HG02798 (cell line): Measurements from ENCODE around the gene MYL3.
A peak's percentile ranks its signal among the peaks of the same experiment; 100 is the strongest.

ENCODE experiments used
- ATAC-seq: cut with Tn5 transposase; IDR thresholded peaks from one replicate; pipeline ENCODE4 v1.9.1; 2021; ENCODE audit warnings: mild to moderate bottlenecking; ENCODE audit not compliant: unreplicated experiment, poor library complexity

MYL3 gene

DNA sequence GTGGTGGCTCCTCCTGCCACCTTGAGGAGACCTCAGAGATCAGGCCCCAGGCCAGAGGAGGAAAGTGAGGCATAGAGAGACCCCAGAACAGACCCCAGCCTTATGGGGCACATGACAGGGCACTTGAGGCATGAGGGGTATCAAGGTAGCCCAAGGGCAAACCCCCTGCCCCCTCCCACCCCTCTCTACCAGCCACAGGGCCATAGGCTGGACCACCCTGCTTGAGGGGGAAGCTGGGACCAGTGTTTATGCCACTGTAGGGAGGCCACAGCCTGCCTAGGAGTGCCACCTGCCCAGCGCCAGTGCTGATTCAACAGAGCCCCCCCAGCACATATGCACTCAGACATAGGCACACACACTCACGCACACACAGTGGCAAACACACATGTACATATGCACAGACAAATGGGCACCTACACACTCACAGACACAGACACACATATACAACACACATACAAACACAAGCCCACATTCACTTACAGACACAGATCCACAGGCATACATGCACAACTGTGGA, 10.3 kb downstream of the MYL3 start:
- ATAC-seq = no peak

DNA sequence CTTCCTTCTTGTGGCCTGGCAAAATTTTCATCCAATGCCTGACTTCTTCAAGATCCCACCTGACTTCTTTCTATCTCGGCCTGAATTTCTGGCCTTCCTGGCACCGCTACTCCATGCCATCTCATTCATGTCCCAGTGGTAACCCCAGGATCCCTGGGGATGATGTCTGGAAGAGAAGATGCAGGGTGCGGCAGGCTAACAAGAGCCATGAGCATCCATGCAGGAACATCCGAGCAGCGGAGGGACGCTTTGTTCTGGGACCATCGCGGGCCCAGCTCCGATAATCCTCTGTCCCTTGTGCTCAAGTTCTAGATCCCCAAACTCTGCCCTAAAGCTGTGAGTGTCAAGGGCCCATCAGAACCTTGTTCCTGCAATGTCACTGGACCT, 10.9 kb downstream of the MYL3 start:
- ATAC-seq = no peak

DNA sequence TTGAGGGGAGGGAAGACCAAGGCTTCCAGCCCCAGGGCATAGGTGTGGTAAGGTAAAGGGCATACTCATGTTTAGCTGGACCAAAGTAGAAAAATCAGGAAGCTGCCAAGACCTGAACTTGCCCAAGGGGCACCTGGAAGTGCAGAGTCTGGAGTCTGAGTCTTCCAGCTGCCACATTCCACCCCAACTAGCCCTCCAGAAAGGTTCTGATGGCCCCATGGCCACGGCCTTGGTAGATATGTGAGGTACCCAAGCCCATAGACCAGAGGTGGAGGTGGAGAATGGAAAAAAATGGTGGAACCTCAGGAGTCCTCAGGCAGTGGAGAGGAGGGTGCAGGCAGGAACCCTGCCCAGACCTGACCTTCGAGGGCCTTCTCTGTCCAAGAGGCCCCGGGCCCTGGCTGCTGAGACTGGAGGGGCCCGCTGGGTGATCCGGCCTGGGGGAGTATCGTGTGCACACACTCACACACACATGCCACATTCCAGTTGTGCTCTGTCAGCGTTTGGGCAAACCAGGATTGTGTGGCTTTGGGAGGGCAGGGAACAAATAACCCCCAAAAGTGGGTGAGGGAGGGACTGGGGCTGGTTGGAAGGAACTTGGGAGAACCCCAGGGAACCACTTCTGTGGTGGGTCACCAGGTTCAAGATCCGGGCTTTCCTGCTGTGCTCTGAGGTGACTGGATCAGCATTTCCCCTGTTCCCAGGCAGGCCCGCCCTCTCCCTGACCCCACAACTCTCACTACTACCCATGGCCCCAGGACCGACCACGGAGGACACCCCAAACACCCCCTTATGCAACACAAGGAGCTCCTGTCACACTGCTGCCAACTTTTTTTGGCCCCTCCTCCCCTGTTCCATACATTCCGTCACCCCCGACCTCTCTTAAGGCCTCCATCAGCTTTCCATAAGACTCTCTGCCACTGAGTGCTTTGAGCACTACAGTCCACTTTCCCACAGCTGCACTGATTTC, 11.6 kb downstream of the MYL3 start:
- no peak for ATAC-seq

DNA sequence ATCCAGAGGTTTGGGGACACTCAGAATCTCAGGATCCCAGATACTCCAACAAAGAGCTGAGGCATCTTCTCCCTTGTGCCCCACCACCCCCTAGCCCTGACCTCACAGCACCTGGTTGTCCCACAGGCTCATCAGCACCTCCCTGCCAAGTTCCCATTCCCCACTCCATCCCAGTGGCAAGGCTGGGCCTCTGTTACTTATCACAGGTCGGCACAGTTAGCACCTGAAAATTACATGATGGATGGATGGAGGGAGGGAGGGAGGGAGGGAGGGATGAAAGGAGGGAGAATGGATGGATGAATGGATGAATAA, 12.8 kb downstream of the MYL3 start:
- no peak for ATAC-seq

DNA sequence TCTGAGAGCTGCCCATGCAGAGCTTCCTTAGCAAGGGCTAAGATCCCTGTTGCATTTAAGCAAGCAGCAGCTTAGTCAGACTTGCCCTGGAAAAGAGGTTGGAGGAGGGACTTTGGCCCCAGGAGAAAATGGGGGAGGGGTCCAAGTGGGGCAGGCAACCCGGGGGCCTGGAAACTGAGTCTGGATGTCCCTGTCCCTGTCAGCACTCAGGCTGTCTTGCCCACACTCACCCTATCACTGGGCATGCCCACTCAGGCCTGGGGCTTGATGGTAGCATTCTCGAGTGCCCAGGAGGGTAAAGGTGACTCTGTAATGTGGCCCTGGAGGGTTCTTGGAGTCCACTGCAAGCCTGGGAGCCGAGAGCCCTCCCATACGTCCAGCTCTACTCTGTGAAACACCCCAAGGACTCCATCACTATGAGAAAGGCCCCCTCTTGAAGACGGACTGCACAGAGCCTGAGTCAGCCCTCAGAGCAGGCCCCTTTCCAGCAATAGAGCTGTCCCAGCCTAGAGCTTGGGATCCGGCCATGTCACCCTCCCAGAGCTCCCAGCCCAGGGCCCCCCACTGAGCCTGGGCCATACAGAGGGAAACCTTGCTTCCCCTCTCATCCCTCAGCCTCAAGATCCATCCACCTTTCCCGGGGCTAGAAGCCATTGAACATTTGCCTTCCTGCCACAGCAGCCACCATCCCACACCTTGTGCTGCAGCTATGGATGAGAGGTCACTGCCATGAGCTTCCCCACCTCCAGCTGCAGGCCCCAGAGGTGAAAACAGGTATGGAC, 13.4 kb downstream of the MYL3 start:
- no peak for ATAC-seq

DNA sequence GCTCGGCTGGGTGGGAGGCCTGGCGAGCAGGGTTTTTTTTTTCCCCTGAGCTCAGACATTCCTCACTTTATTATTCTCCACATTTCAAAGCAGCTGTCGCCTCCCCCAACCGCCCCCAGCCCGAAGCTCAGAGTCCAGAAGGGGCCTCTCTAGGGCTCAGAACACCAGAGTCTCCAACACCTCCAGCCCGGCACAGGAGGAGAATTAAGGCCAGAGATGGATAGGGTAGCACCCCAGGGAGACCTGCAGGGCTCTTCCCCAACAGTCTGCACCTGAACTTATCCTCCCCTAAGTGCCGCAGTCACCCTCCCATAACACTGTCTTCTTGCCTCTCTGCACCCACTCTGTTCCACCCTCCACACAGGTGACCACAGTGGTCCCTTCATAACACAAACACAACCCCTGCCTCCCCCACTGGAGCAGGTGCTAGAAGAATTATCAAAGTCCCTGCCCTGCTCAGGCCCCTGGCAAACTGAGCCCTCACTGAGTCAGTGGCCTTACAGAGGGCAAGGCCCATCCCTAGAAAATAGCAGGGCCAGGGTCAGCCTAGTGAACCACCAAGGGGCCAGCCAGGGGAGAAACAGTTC, 14.1 kb downstream of the MYL3 start:
- ATAC-seq = no peak

DNA sequence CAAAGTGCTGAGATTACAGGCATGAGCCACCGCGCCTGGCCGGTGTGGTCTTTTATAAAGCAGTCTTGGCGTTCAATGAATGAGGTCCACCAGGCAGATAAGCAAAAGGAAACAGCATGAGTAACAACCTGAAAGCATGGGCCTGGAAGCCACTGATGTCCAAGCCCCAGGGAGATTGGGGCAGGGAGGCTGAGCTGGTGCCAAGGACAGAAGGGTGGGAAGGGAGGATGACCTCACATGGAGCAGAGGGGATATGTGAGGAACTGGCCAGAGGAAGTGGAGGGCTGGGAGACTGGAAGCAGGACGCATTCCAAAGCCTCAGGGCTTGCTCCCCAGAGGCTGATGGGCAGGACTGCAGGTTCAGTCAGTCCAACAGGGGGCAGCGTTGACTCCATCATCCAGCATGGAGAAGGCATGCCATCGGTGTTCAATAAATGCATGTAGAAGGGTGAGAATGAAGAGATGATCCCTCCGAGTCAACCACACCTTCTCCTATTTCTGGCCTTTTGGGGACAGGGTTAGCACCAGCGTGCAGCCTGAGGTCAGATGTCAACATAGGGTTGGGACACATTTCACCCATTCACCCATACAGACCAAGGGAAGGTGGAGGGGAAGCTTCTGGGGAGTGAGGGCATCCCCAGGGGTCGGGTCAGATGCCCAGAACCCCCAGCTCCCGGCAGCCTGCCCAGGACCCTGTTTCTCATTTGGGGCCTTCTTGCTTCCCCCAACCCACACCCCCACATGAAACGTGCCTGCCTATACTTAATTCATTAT, 14.8 kb downstream of the MYL3 start:
- ATAC-seq = no peak

DNA sequence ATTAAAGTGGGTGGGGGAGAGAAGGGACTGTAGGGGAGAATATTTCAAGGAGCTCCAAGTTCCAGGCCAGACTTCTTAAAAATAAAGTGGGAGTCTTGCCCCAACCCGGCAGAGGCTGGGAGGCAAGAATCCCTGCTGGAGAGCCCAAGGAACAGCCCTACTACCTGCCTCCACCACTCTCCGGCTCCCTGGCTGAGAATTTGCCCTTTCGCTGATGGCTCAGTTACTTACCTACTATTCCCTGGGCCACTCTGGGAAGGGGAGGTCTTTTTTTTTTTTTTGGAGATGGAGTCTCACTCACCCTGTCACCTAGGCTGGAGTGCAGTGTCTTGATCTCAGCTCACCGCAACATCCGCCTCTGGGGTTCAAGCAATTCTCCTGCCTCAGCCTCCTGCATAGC, 15.5 kb downstream of the MYL3 start:
- ATAC-seq = no peak

DNA sequence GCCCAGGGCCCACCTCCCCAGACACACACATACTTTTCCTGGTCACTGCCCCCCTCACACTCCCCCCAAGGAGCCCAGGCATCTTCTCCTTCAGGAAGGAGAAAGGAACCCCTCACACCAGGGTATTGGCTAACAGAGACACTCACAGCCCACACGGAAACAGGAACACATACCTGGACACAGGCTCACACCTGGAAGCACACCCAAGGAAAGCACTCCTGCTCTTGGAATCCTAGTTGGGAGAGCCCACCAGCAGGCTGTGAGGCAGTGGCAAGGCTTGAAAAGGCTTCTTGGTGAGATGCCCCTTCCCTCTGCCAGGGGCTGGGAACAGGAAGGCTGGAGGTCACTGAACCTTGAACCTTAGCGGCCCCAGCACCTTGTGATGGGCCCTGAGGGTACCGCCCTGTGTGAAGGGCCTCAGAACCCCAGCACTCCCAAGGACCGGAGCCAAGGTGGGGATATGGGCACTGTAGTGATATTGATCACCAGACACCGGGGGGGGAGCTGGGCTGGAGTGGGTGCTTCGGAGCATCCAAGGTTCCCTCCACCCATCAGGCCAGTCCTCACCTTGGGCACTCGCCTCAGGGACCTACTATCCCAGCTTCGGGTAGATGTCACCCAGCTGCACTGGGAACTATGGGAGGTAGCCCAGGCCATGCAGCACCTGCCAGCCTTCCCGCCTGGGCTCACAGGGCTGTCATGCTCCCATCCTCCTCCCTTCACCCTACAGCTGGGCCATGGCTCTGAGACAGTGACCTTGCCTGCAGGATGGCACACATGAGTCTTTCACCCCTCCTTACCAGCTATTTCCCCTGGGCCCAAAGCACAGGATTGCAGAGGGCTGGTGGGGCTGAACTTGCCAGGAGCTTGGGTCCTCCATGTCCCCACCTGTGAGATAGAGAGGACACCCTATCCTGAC, 16.4 kb downstream of the MYL3 start:
- no peak for ATAC-seq

DNA sequence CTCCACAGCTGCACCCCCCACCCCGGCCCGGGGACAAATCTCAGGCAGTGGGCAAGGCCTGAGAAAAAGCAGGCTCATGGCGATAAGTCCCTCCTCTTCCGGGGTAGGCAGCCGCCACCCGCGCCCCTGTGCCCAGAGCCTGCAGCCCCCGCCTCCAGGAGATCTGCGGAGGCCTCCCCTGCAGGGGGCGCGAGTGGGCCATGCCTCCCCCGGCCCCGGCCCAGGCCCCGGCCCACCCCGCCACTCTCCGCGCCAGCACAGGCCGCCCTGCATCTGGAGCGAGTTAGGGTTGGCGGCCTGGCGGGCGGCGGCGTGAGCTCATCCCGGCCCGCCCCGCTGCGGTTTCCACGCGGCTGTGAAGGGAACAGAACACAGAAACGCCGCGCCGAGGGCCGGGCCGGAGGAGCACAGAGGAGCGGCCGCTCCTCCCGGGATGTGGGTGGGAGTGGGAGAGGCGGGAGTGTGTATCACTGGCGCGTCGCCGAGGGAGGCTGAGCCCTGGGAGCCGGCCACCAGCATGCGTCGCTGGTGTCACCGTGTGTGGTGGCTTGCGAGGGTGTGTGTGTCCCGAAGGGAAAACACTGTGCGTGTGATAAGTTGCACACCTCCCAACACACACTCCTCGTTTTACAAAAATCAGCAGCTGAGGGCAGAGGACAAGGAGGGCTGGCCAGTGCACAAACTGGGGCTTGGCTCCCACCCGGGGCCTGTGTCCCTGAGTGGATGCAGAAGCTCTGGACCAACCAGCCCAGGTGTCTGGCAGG, 17.2 kb downstream of the MYL3 start:
- ATAC-seq = peak; percentile 78

DNA sequence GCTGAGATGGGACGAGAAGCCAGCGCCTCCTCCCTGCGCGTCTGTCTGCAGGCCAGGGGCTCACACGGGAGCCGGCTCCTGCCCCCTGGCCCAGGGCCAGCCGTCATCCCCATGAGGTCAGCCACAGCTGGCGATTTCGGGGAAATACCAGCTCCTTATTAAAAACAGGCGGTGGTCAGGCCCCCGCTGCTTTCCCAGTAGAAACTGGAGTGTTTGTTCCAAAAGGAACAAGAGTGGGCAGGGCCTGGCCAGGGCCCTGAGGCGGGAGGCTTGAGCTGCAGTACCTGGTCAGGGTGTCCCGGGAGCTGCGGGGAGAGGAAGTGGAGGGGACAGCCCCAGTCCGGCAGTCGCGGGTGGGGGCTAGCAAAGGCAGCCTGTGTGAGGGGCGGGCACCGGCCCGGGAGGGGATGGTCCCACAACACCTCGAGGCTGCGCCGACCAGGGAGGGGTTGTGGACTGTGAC, 17.8 kb downstream of the MYL3 start:
- ATAC-seq = peak; percentile 48

DNA sequence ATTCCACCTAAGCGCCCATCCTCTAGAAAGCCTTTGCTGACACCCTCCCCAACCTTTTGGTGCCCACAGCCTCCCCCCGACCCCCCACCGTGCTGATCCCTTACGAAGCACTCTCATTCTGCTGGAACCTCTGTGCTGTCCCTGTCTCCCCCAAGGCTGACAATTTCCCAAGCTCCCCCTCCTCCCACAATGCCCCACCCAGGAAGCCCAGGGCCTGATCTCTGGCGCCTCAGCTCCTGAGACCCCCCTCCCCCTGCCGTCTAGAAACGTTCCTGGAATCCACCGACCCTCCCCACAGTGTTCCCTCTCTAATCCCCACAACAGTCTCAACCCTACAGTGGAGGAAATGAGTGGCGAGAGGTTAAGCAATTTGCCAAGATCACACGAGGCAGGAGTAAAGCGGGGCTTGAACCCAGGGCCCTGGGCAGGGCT, 18.3 kb downstream of the MYL3 start:
- no peak for ATAC-seq

DNA sequence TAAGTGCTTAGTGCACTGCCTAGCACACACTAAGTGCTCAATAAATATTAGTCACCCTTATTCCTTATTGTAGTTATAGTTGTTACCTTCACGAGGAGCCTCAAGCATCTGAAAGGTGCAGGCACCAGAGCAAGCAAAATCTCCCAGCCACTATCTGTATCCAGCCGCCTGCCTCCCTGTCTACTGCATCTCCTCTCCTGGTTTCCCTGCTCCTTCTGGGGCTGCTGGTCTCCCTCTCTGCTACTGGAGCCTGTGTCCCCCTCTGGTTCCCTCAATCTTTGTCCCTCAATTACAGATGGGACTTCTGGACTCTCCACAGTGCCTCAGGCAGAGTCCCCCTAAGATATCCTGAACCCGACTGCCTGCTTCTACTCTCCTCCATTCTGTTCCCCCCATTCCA, 18.8 kb downstream of the MYL3 start:
- ATAC-seq = no peak

DNA sequence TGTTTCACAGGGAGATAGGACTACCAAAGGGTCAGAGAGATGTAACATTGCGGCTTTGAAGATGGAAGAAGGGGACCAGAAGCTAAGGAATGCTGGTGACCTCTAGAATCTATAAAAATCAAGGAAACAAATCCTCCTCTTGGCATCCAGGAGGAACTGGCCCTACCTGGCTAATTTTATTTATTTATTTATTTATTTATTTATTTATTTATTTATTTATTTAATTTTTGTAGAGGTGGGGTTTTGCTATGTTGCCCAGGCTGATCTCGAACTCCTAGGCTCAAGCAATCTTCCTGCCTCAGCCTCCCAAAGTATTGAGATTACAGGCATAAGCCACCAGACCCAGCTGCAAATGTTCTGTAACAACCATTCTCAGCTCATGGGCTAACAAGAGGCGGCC, 19.7 kb downstream of the MYL3 start:
- ATAC-seq = no peak

DNA sequence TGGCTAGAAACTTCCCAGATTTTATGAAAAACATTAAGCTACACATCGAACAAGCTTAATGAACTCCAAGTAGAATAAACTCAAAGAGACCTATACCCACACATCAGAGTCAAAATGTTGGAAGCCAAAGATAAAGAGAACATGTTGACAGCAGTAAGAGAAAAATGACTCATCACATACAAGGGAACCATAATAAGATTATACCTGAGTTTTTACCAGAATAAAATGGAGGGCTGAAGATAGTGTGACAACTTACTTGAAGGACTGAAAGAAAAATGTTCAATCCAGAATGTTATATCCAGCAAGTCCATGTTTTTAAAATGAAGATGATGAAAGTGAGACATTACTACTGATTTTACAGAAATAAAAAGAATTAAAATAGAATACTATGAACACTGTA, 22.8 kb downstream of the MYL3 start:
- no peak for ATAC-seq

DNA sequence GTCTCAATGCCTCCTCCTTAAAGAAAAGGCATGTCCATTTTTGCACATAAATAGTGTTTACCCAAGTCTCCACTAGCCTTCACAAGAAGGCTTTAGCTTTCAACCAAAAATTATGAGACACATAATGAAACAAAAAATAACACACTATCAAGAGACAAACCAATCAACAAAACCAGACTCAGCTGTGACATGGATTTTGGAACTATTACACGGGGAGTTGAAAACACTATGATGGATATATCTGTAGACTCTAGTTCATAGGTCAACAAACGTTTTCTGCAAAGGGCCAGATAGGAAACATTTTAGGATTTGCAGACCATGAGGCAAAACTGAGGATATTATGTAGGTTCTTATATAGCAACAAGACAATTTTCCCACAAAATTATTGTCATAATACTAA, 24.9 kb downstream of the MYL3 start:
- no peak for ATAC-seq

DNA sequence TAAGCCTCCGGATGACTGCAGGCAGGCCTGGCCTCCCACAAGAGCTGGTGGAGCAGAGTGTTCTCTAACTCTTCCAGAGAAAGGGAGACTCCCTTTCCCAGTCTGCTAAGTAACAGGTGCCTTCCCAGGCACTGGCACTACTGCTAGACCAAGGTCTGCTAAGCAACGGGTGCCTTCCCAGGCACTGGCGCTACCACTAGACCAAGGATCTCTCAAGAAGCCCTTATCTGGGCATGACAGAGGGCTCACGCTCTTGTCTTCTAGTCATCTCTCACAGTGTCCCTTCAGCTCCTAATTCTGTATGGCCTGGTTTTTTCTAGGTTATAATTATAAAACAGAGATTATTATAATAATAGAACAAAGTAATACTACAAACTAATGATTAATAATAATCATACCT, 27.8 kb downstream of the MYL3 start:
- no peak for ATAC-seq

DNA sequence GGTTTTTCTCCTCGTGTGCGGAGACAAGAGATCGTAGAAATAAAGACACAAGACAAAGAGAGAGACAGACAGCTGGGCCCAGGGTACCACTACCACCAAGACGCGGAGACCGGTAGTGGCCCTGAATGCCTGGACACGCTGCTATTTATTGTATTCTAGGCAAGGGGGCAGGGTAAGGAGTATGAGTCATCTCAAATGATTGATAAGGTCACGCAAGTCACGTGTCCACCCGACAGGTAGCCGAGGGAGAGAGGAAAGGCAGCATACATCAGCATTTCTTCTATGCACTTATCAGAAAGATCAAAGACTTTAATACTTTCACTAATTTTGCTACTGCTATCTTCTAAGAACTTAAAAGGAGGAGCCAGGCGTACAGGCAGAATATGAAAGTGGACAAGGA, 28.2 kb downstream of the MYL3 start:
- ATAC-seq = no peak
